WTC11 (cell line): ENCODE results near the gene RNASET2. TPM values are rescaled to one million over a fixed set of nuclear protein-coding genes. Genes with fewer than 3 reads are reported as not detected.

Source experiments
- ATAC-seq: fragments of 200-7000 bp; cut with Tn5 transposase; 2 replicates; pipeline ENCODE4 v1.10.0; 2021; ENCODE audit warnings: mild to moderate bottlenecking, moderate library complexity
- CTCF ChIA-PET: fragments of 300-600 bp; sonication (Branson Sonifier 250); formaldehyde crosslinking; loops from one replicate; lab custom pipeline; 2021; ENCODE audit warnings: antibody characterized with exemption; lab: Charles Lee
- POLR2A ChIA-PET: fragments of 350-600 bp; sonication (Branson Sonifier 250); formaldehyde crosslinking; loops from one replicate; lab custom pipeline; 2021; ENCODE audit warnings: antibody characterized with exemption; lab: Charles Lee
- DNase-seq: peaks from one replicate; pipeline ENCODE4 v3.0.0; 2021; ENCODE audit warnings: low spot score
- H3K27ac Mint-ChIP-seq: 2 replicates; pipeline ENCODE4 v1.8.0; 2021; ENCODE audit warnings: mixed read lengths
- H3K27me3 Mint-ChIP-seq: 2 replicates; pipeline ENCODE4 v1.8.0; 2021; ENCODE audit warnings: low read depth, mild to moderate bottlenecking, moderate library complexity, mixed read lengths
- H3K36me3 Mint-ChIP-seq: 2 replicates; pipeline ENCODE4 v1.8.0; 2021; ENCODE audit warnings: mixed read lengths
- H3K4me1 Mint-ChIP-seq: 2 replicates; pipeline ENCODE4 v1.8.0; 2022; ENCODE audit warnings: mixed read lengths
- H3K4me3 Mint-ChIP-seq: 2 replicates; pipeline ENCODE4 v1.8.0; 2021; ENCODE audit warnings: mild to moderate bottlenecking, moderate library complexity, mixed read lengths
- H3K9me3 Mint-ChIP-seq: 2 replicates; pipeline ENCODE4 v1.8.0; 2021; ENCODE audit warnings: mixed read lengths
- ARID4B ChIP-seq: sonication (generic); formaldehyde crosslinking; IDR thresholded peaks from 2 replicates; pipeline ENCODE4 v1.8.0; 2023; ENCODE audit warnings: missing genetic modification reagents, mild to moderate bottlenecking, borderline replicate concordance
- ATF3 ChIP-seq: sonication (generic); formaldehyde crosslinking; conservative IDR thresholded peaks from 2 replicates; pipeline ENCODE4 v1.8.1; 2022; ENCODE audit warnings: mild to moderate bottlenecking, missing genetic modification reagents
- ATF6 ChIP-seq: sonication (generic); formaldehyde crosslinking; IDR thresholded peaks from 2 replicates; pipeline ENCODE4 v1.8.1; 2023; ENCODE audit warnings: mild to moderate bottlenecking, missing genetic modification reagents
- CBFB ChIP-seq: sonication (generic); formaldehyde crosslinking; IDR thresholded peaks from 2 replicates; pipeline ENCODE4 v1.8.1; 2022; ENCODE audit warnings: mild to moderate bottlenecking, low read depth, missing genetic modification reagents
- MYBL2 ChIP-seq: sonication (generic); formaldehyde crosslinking; IDR thresholded peaks from 2 replicates; pipeline ENCODE4 v1.8.1; 2023; ENCODE audit warnings: mild to moderate bottlenecking, moderate library complexity, missing genetic modification reagents
- NFATC4 ChIP-seq: fragments of 250-450 bp; sonication (Bioruptor Pico); IDR thresholded peaks from 2 replicates; pipeline ENCODE4 v1.9.0; 2021; ENCODE audit warnings: mild to moderate bottlenecking
- NFE2L1 ChIP-seq: sonication (generic); formaldehyde crosslinking; IDR thresholded peaks from 2 replicates; pipeline ENCODE4 v1.8.1; 2023; ENCODE audit warnings: missing genetic modification reagents
- OVOL2 ChIP-seq: fragments of 250-450 bp; sonication (Bioruptor Pico); IDR thresholded peaks from 2 replicates; pipeline ENCODE4 v1.9.0; 2021; ENCODE audit warnings: mild to moderate bottlenecking, borderline replicate concordance
- PRRX2 ChIP-seq: fragments of 250-450 bp; sonication (Bioruptor Pico); IDR thresholded peaks from 2 replicates; pipeline ENCODE4 v1.8.0; 2021; ENCODE audit warnings: mild to moderate bottlenecking
- SOX15 ChIP-seq: fragments of 250-450 bp; sonication (Bioruptor Pico); IDR thresholded peaks from 2 replicates; pipeline ENCODE4 v1.9.0; 2021; ENCODE audit warnings: mild to moderate bottlenecking
- SP1 ChIP-seq: sonication (generic); formaldehyde crosslinking; conservative IDR thresholded peaks from 2 replicates; pipeline ENCODE4 v1.8.1; 2022; ENCODE audit warnings: missing genetic modification reagents
- TEAD1 ChIP-seq: sonication (generic); formaldehyde crosslinking; IDR thresholded peaks from 2 replicates; pipeline ENCODE4 v1.8.0; 2022; ENCODE audit warnings: mild to moderate bottlenecking, missing genetic modification reagents
- ZNF232 ChIP-seq: sonication (generic); formaldehyde crosslinking; IDR thresholded peaks from 2 replicates; pipeline ENCODE4 v1.8.0; 2022; ENCODE audit warnings: mild to moderate bottlenecking, missing genetic modification reagents
- ZNF416 ChIP-seq: fragments of 250-450 bp; sonication (Bioruptor Pico); IDR thresholded peaks from 2 replicates; pipeline ENCODE4 v1.9.0; 2021; ENCODE audit warnings: mild to moderate bottlenecking, inconsistent platforms
- ZNF512 ChIP-seq: sonication (generic); formaldehyde crosslinking; IDR thresholded peaks from 2 replicates; pipeline ENCODE4 v1.8.1; 2022; ENCODE audit warnings: missing genetic modification reagents, borderline replicate concordance
- ZSCAN18 ChIP-seq: fragments of 250-450 bp; sonication (Bioruptor Pico); IDR thresholded peaks from 2 replicates; pipeline ENCODE4 v2.1.2; 2022; ENCODE audit warnings: mild to moderate bottlenecking, moderate library complexity
- total RNA-seq: library from RNA; stranded (reverse); gene quantifications from 3 replicates; pipeline ENCODE4 v1.2.3, GENCODE V29; 2021
- TF ChIP-seq, protein P1 (sequence below): sonication (generic); formaldehyde crosslinking; IDR thresholded peaks from 2 replicates; pipeline ENCODE4 v1.8.0; 2022; ENCODE audit warnings: missing genetic modification reagents
- TF ChIP-seq, protein P2 (sequence below): fragments of 200-600 bp; IDR thresholded peaks from 2 replicates; pipeline ENCODE4 v1.8.0; 2022; ENCODE audit warnings: antibody characterized with exemption
- TF ChIP-seq, protein P3 (sequence below): sonication (generic); formaldehyde crosslinking; IDR thresholded peaks from 2 replicates; pipeline ENCODE4 v1.8.0; 2022; ENCODE audit warnings: mild to moderate bottlenecking, missing genetic modification reagents

RNASET2 gene
- total RNA-seq, 1 experiment from 2014 or later: 35.6 TPM

GRCh38 chr6:166930354-166930891, 25.9 kb downstream of the RNASET2 start (continued):
- TF ChIP-seq ATF6 (CRISPR knock-in tag) (no peak), TEAD1 (no peak), NFATC4 (CRISPR knock-in tag) (no peak), ZNF232 (CRISPR knock-in tag) (no peak), OVOL2 (CRISPR knock-in tag) (no peak), SP1 (no peak), NFE2L1 (no peak)
- TF ChIP-seq, protein P1, sequence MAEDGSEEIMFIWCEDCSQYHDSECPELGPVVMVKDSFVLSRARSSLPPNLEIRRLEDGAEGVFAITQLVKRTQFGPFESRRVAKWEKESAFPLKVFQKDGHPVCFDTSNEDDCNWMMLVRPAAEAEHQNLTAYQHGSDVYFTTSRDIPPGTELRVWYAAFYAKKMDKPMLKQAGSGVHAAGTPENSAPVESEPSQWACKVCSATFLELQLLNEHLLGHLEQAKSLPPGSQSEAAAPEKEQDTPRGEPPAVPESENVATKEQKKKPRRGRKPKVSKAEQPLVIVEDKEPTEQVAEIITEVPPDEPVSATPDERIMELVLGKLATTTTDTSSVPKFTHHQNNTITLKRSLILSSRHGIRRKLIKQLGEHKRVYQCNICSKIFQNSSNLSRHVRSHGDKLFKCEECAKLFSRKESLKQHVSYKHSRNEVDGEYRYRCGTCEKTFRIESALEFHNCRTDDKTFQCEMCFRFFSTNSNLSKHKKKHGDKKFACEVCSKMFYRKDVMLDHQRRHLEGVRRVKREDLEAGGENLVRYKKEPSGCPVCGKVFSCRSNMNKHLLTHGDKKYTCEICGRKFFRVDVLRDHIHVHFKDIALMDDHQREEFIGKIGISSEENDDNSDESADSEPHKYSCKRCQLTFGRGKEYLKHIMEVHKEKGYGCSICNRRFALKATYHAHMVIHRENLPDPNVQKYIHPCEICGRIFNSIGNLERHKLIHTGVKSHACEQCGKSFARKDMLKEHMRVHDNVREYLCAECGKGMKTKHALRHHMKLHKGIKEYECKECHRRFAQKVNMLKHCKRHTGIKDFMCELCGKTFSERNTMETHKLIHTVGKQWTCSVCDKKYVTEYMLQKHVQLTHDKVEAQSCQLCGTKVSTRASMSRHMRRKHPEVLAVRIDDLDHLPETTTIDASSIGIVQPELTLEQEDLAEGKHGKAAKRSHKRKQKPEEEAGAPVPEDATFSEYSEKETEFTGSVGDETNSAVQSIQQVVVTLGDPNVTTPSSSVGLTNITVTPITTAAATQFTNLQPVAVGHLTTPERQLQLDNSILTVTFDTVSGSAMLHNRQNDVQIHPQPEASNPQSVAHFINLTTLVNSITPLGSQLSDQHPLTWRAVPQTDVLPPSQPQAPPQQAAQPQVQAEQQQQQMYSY: no peak
- TF ChIP-seq, all 79 proteins: peak for 0

- no peak for ATAC-seq
- CTCF ChIA-PET: interaction anchor here (1.0 kb wide), 1 partner anchor 213 kb away, joined by 3 read pairs; no protein-coding TSS in a partner anchor
- no peak for TF ChIP-seq NFATC4 (CRISPR knock-in tag)
- TF ChIP-seq ZNF416 (CRISPR knock-in tag): no peak
- TF ChIP-seq ATF3 (CRISPR knock-in tag): no peak
- TF ChIP-seq MYBL2: no peak
- no peak for TF ChIP-seq CBFB
- TF ChIP-seq, protein P2, sequence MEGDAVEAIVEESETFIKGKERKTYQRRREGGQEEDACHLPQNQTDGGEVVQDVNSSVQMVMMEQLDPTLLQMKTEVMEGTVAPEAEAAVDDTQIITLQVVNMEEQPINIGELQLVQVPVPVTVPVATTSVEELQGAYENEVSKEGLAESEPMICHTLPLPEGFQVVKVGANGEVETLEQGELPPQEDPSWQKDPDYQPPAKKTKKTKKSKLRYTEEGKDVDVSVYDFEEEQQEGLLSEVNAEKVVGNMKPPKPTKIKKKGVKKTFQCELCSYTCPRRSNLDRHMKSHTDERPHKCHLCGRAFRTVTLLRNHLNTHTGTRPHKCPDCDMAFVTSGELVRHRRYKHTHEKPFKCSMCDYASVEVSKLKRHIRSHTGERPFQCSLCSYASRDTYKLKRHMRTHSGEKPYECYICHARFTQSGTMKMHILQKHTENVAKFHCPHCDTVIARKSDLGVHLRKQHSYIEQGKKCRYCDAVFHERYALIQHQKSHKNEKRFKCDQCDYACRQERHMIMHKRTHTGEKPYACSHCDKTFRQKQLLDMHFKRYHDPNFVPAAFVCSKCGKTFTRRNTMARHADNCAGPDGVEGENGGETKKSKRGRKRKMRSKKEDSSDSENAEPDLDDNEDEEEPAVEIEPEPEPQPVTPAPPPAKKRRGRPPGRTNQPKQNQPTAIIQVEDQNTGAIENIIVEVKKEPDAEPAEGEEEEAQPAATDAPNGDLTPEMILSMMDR: no peak
- TF ChIP-seq, protein P3, sequence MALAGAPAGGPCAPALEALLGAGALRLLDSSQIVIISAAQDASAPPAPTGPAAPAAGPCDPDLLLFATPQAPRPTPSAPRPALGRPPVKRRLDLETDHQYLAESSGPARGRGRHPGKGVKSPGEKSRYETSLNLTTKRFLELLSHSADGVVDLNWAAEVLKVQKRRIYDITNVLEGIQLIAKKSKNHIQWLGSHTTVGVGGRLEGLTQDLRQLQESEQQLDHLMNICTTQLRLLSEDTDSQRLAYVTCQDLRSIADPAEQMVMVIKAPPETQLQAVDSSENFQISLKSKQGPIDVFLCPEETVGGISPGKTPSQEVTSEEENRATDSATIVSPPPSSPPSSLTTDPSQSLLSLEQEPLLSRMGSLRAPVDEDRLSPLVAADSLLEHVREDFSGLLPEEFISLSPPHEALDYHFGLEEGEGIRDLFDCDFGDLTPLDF (CRISPR knock-in tag): no peak
- no peak for TF ChIP-seq ARID4B (CRISPR knock-in tag)
- no peak for TF ChIP-seq ZNF512
- no peak for TF ChIP-seq SOX15
- TF ChIP-seq PRRX2 (CRISPR knock-in tag): no peak
- no peak for TF ChIP-seq ZSCAN18 (CRISPR knock-in tag)
Measured at GRCh38 chr6:166929542-166930189, 26.7 kb downstream of the RNASET2 start.

More at GRCh38 chr6:166929542-166930189, 26.7 kb downstream of the RNASET2 start:
- peaks cover 11% of the 10 kb centered on the region; the same call in 1 of the 2 replicates for H3K36me3 Mint-ChIP-seq
- no peaks in the 10 kb centered on the region for H3K27me3 Mint-ChIP-seq
- H3K4me3 Mint-ChIP-seq: no peak overlapping the region
- no peaks in the 10 kb centered on the region for H3K4me1 Mint-ChIP-seq
- POLR2A ChIA-PET: no interaction called here
- DNase-seq: no peak
- peaks cover 4% of the 10 kb centered on the region; the same call in 1 of the 2 replicates for H3K9me3 Mint-ChIP-seq
- no peak overlapping the region for H3K27ac Mint-ChIP-seq
